ENCODE data around the gene UTP20.

UTP20 gene

DNA sequence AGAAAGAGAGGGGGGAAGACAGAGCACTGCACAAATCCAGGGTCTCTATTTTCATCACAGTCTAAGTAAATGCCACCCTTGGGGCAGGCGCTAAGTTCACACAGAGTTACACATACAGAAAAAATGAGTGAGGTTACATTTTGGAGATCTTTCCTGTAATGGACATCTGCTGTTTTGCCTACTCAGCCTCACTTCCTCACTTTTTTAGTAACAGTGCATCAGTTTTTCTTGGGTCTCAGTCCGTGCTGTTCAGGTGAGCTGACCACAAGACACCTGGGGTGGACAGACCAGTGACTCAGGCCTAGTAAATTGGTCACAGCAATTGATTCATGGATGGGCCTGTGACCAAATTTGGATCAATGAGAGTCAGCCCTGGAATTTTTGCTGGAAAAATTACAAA is 36.3 kb upstream of the UTP20 start:
- no peak for ATAC-seq (ENCODE audit: insufficient read depth, low read depth)
- Histone ChIP-seq H2AFZ (ENCODE audit: low read depth, low read length) (no peak overlapping the region), H3K9me3 (ENCODE audit: insufficient read depth, low read length, severe bottlenecking) (peaks cover 6% of the 10 kb centered on the region), H3K79me2 (ENCODE audit: insufficient read depth, low read length) (no peaks in the 10 kb centered on the region), H3K27ac (ENCODE audit: low read length) (no peak overlapping the region), H3K9ac (ENCODE audit: low read depth, low read length) (no peak overlapping the region), H4K20me1 (ENCODE audit: insufficient read depth, low read length) (no peaks in the 10 kb centered on the region), H3K4me1 (ENCODE audit: insufficient read depth, low read length) (no peaks in the 10 kb centered on the region), H3K36me3 (ENCODE audit: insufficient read depth, low read length) (no peaks in the 10 kb centered on the region), H3K27me3 (ENCODE audit: insufficient read depth, low read length, poor library complexity) (no peaks in the 10 kb centered on the region), H3K4me3 (ENCODE audit: low read depth in 1 of 2, low read length in 2 of 2) (no peak overlapping the region), H3K4me2 (ENCODE audit: insufficient read depth, low read length) (no peak overlapping the region)
- no peak for TF ChIP-seq EZH2 (IDR thresholded peaks at IDR 0.05; ENCODE audit: borderline replicate concordance, low read depth, low read length, severe bottlenecking)
- TF ChIP-seq, protein P1, sequence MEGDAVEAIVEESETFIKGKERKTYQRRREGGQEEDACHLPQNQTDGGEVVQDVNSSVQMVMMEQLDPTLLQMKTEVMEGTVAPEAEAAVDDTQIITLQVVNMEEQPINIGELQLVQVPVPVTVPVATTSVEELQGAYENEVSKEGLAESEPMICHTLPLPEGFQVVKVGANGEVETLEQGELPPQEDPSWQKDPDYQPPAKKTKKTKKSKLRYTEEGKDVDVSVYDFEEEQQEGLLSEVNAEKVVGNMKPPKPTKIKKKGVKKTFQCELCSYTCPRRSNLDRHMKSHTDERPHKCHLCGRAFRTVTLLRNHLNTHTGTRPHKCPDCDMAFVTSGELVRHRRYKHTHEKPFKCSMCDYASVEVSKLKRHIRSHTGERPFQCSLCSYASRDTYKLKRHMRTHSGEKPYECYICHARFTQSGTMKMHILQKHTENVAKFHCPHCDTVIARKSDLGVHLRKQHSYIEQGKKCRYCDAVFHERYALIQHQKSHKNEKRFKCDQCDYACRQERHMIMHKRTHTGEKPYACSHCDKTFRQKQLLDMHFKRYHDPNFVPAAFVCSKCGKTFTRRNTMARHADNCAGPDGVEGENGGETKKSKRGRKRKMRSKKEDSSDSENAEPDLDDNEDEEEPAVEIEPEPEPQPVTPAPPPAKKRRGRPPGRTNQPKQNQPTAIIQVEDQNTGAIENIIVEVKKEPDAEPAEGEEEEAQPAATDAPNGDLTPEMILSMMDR (IDR thresholded peaks at IDR 0.05; ENCODE audit: borderline replicate concordance, extremely low read depth, low read length, poor library complexity, severe bottlenecking), result no peak
- no peak for DNase-seq

GRCh38 chr12:101256266-101256665 is 23.6 kb upstream of the UTP20 start:
- Histone ChIP-seq H3K9me3 (ENCODE audit: insufficient read depth, low read length, severe bottlenecking) (no peaks in the 10 kb centered on the region), H3K27ac (ENCODE audit: low read length) (no peak overlapping the region), H3K27me3 (ENCODE audit: insufficient read depth, low read length, poor library complexity) (no peaks in the 10 kb centered on the region), H4K20me1 (ENCODE audit: insufficient read depth, low read length) (no peaks in the 10 kb centered on the region), H3K4me2 (ENCODE audit: insufficient read depth, low read length) (no peak overlapping the region), H2AFZ (ENCODE audit: low read depth, low read length) (no peak overlapping the region), H3K4me3 (ENCODE audit: low read depth in 1 of 2, low read length in 2 of 2) (no peak overlapping the region), H3K9ac (ENCODE audit: low read depth, low read length) (no peak overlapping the region), H3K36me3 (ENCODE audit: insufficient read depth, low read length) (no peaks in the 10 kb centered on the region), H3K4me1 (ENCODE audit: insufficient read depth, low read length) (no peaks in the 10 kb centered on the region), H3K79me2 (ENCODE audit: insufficient read depth, low read length) (no peaks in the 10 kb centered on the region)
- ATAC-seq (ENCODE audit: insufficient read depth, low read depth), result no peak
- DNase-seq, result no peak
- TF ChIP-seq, protein P1 (IDR thresholded peaks at IDR 0.05; ENCODE audit: borderline replicate concordance, extremely low read depth, low read length, poor library complexity, severe bottlenecking), result no peak
- no peak for TF ChIP-seq EZH2 (IDR thresholded peaks at IDR 0.05; ENCODE audit: borderline replicate concordance, low read depth, low read length, severe bottlenecking)

GRCh38 chr12:101257357-101257756 is 22.5 kb upstream of the UTP20 start:
- no peak overlapping the region for H3K9ac ChIP-seq (ENCODE audit: low read depth, low read length)
- no peaks in the 10 kb centered on the region for H3K27me3 ChIP-seq (ENCODE audit: insufficient read depth, low read length, poor library complexity)
- H3K27ac ChIP-seq (ENCODE audit: low read length), result no peak overlapping the region
- H3K4me2 ChIP-seq (ENCODE audit: insufficient read depth, low read length), result no peak overlapping the region
- H3K9me3 ChIP-seq (ENCODE audit: insufficient read depth, low read length, severe bottlenecking), result no peaks in the 10 kb centered on the region
- H3K4me1 ChIP-seq (ENCODE audit: insufficient read depth, low read length), result no peaks in the 10 kb centered on the region
- ATAC-seq (ENCODE audit: insufficient read depth, low read depth) (no peak), DNase-seq (no peak)
- no peaks in the 10 kb centered on the region for H4K20me1 ChIP-seq (ENCODE audit: insufficient read depth, low read length)
- TF ChIP-seq, protein P1 (IDR thresholded peaks at IDR 0.05; ENCODE audit: borderline replicate concordance, extremely low read depth, low read length, poor library complexity, severe bottlenecking), result no peak
- H3K36me3 ChIP-seq (ENCODE audit: insufficient read depth, low read length), result no peaks in the 10 kb centered on the region
- no peaks in the 10 kb centered on the region for H3K79me2 ChIP-seq (ENCODE audit: insufficient read depth, low read length)
- no peak overlapping the region for H2AFZ ChIP-seq (ENCODE audit: low read depth, low read length)
- no peak overlapping the region for H3K4me3 ChIP-seq (ENCODE audit: low read depth in 1 of 2, low read length in 2 of 2)

DNA sequence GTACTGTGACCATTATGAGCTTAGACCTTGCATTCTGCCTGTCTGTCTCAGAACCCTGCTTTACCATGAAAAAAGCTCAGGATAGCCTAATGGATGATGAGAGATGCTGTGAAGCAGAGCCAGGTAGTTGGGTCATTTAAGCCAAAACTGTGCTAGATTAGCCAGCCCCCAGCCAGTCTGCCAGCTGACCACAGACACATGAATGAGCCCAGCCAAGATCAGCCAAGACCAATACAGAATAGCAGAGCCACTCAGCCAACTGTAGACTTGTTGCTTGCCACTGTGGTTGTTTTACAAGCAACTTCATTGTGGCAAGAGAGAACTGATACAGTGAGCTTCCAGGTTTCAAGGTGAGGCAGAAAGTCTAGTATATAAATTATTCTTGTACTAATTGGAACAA is 12.8 kb upstream of the UTP20 start:
- Histone ChIP-seq H3K9ac (ENCODE audit: low read depth, low read length) (no peak overlapping the region), H3K4me3 (ENCODE audit: low read depth in 1 of 2, low read length in 2 of 2) (no peak overlapping the region), H2AFZ (ENCODE audit: low read depth, low read length) (no peak overlapping the region), H3K4me2 (ENCODE audit: insufficient read depth, low read length) (no peak overlapping the region), H3K4me1 (ENCODE audit: insufficient read depth, low read length) (no peaks in the 10 kb centered on the region), H4K20me1 (ENCODE audit: insufficient read depth, low read length) (no peaks in the 10 kb centered on the region), H3K27me3 (ENCODE audit: insufficient read depth, low read length, poor library complexity) (no peaks in the 10 kb centered on the region), H3K36me3 (ENCODE audit: insufficient read depth, low read length) (no peaks in the 10 kb centered on the region), H3K79me2 (ENCODE audit: insufficient read depth, low read length) (no peaks in the 10 kb centered on the region), H3K27ac (ENCODE audit: low read length) (no peak overlapping the region), H3K9me3 (ENCODE audit: insufficient read depth, low read length, severe bottlenecking) (no peaks in the 10 kb centered on the region)
- DNase-seq (no peak), ATAC-seq (ENCODE audit: insufficient read depth, low read depth) (no peak)
- TF ChIP-seq, protein P1 (IDR thresholded peaks at IDR 0.05; ENCODE audit: borderline replicate concordance, extremely low read depth, low read length, poor library complexity, severe bottlenecking), result no peak
- no peak for TF ChIP-seq EZH2 (IDR thresholded peaks at IDR 0.05; ENCODE audit: borderline replicate concordance, low read depth, low read length, severe bottlenecking)
